SK-N-MC (cell line): Measurements from ENCODE around the gene EGR2.

Experiments used
- DNase-seq: peaks from one replicate; pipeline ENCODE4 v3.0.0-alpha.2; 2011; ENCODE audit warnings: low read depth, low spot score
- H3K27ac ChIP-seq: fragments of 200-600 bp; sonication (generic); 2 replicates; pipeline ENCODE4 v1.5.1; 2016; ENCODE audit warnings: mixed run types
- H3K36me3 ChIP-seq: fragments of 200-600 bp; sonication (generic); 2 replicates; pipeline ENCODE4 v1.6.1; 2017; ENCODE audit warnings: antibody characterized with exemption, low read length, mixed read lengths; ENCODE audit not compliant: insufficient read depth
- H3K4me3 ChIP-seq: fragments of 200-600 bp; sonication (generic); 2 replicates; pipeline ENCODE4 v1.5.1; 2016
- H3K9ac ChIP-seq: fragments of 200-600 bp; sonication (generic); 2 replicates; pipeline ENCODE4 v1.8.0; 2017; ENCODE audit warnings: mixed run types, mixed read lengths; ENCODE audit not compliant: insufficient read length
- H3K9me3 ChIP-seq: fragments of 200-600 bp; sonication (generic); 2 replicates; pipeline ENCODE4 v1.6.1; 2017; ENCODE audit warnings: low read depth, mild to moderate bottlenecking, antibody characterized with exemption, low read length, moderate library complexity, mixed read lengths
- EZH2 ChIP-seq: fragments of 200-600 bp; sonication (generic); IDR thresholded peaks from one replicate; pipeline ENCODE4 v1.6.1; 2017; ENCODE audit warnings: antibody characterized with exemption
- FOXP2 ChIP-seq: optimal IDR thresholded peaks from 2 replicates; pipeline ENCODE3; 2011; ENCODE audit warnings: mild to moderate bottlenecking, moderate library complexity; ENCODE audit not compliant: insufficient read depth; ENCODE audit errors: extremely low read length, control extremely low read depth
- POLR2AphosphoS5 ChIP-seq: IDR thresholded peaks from 2 replicates; pipeline ENCODE4 v1.6.1; 2012; ENCODE audit warnings: mild to moderate bottlenecking, low read depth, low read length, borderline replicate concordance

EGR2 gene

GRCh38 chr10:62769574-62770242 is 46.5 kb downstream of the EGR2 start:
- no peak overlapping the region for H3K9ac ChIP-seq
- no peak for TF ChIP-seq EZH2
- TF ChIP-seq FOXP2: no peak
- TF ChIP-seq POLR2AphosphoS5: no peak
- no peaks in the 10 kb centered on the region for H3K36me3 ChIP-seq
- no peak for DNase-seq
- H3K9me3 ChIP-seq: no peaks in the 10 kb centered on the region
- H3K4me3 ChIP-seq: no peak overlapping the region
- peak overlapping the region; percentile 62; the same call in 1 of the 2 replicates for H3K27ac ChIP-seq

- no peak overlapping the region for H3K9ac ChIP-seq
- no peak for DNase-seq
- H3K9me3 ChIP-seq: no peaks in the 10 kb centered on the region
- TF ChIP-seq EZH2 (no peak), FOXP2 (no peak), POLR2AphosphoS5 (no peak)
- H3K27ac ChIP-seq: no peak overlapping the region
- H3K36me3 ChIP-seq: no peaks in the 10 kb centered on the region
- H3K4me3 ChIP-seq: no peak overlapping the region
Measured at GRCh38 chr10:62766386-62766785, 49.8 kb downstream of the EGR2 start.

- DNase-seq: no peak
- H3K9ac ChIP-seq: no peak overlapping the region
- no peak overlapping the region for H3K27ac ChIP-seq
- no peak for TF ChIP-seq POLR2AphosphoS5
- H3K9me3 ChIP-seq: no peaks in the 10 kb centered on the region
- H3K4me3 ChIP-seq: no peak overlapping the region
- no peaks in the 10 kb centered on the region for H3K36me3 ChIP-seq
Measured at GRCh38 chr10:62765726-62766125, 50.4 kb downstream of the EGR2 start.

GRCh38 chr10:62764011-62764410 is 52.2 kb downstream of the EGR2 start:
- no peaks in the 10 kb centered on the region for H3K9me3 ChIP-seq
- no peak overlapping the region for H3K9ac ChIP-seq
- TF ChIP-seq POLR2AphosphoS5 (no peak), FOXP2 (no peak), EZH2 (no peak)
- no peaks in the 10 kb centered on the region for H3K36me3 ChIP-seq
- no peak for DNase-seq
- no peak overlapping the region for H3K27ac ChIP-seq
- H3K4me3 ChIP-seq: no peak overlapping the region

GRCh38 chr10:62763155-62763554 is 53.0 kb downstream of the EGR2 start:
- no peaks in the 10 kb centered on the region for H3K36me3 ChIP-seq
- H3K27ac ChIP-seq: no peak overlapping the region
- no peak for TF ChIP-seq POLR2AphosphoS5
- no peak for TF ChIP-seq FOXP2
- TF ChIP-seq EZH2: no peak
- H3K9me3 ChIP-seq: no peaks in the 10 kb centered on the region
- no peak overlapping the region for H3K9ac ChIP-seq
- no peak overlapping the region for H3K4me3 ChIP-seq
- no peak for DNase-seq
